ENCODE results near the gene KLHL41.
A peak's percentile ranks its signal among the peaks of the same experiment; 100 is the strongest.

Gene KLHL41

GRCh38 chr2:169480079-169480465 lies 29.4 kb upstream of the KLHL41 start:
- TF ChIP-seq CTCF (conservative IDR thresholded peaks at IDR 0.05; ENCODE audit: low read length) = no peak
- H3K4me3 ChIP-seq (ENCODE audit: low read length) = peak overlapping the region; percentile 83
- DNase-seq (ENCODE audit: low read depth) = peak; percentile 8

GRCh38 chr2:169485650-169486138 lies 23.8 kb upstream of the KLHL41 start:
- DNase-seq (ENCODE audit: low read depth) = no peak
- H3K4me3 ChIP-seq (ENCODE audit: low read length) = no peak overlapping the region
- TF ChIP-seq CTCF (conservative IDR thresholded peaks at IDR 0.05; ENCODE audit: low read length) = no peak

GRCh38 chr2:169486487-169486886 lies 23.0 kb upstream of the KLHL41 start:
- DNase-seq (ENCODE audit: low read depth) = no peak
- no peak for TF ChIP-seq CTCF (conservative IDR thresholded peaks at IDR 0.05; ENCODE audit: low read length)
- H3K4me3 ChIP-seq (ENCODE audit: low read length) = no peak overlapping the region

- DNase-seq (ENCODE audit: low read depth) = no peak
- TF ChIP-seq CTCF (conservative IDR thresholded peaks at IDR 0.05; ENCODE audit: low read length) = no peak
- no peak overlapping the region for H3K4me3 ChIP-seq (ENCODE audit: low read length)
Measured at GRCh38 chr2:169490834-169491233, 18.7 kb upstream of the KLHL41 start.

GRCh38 chr2:169491378-169491777 lies 18.1 kb upstream of the KLHL41 start:
- H3K4me3 ChIP-seq (ENCODE audit: low read length) = no peak overlapping the region
- no peak for DNase-seq (ENCODE audit: low read depth)
- TF ChIP-seq CTCF (conservative IDR thresholded peaks at IDR 0.05; ENCODE audit: low read length) = no peak

GRCh38 chr2:169493360-169493759 lies 16.1 kb upstream of the KLHL41 start:
- no peak for TF ChIP-seq CTCF (conservative IDR thresholded peaks at IDR 0.05; ENCODE audit: low read length)
- H3K4me3 ChIP-seq (ENCODE audit: low read length) = no peak overlapping the region
- DNase-seq (ENCODE audit: low read depth) = no peak

DNA sequence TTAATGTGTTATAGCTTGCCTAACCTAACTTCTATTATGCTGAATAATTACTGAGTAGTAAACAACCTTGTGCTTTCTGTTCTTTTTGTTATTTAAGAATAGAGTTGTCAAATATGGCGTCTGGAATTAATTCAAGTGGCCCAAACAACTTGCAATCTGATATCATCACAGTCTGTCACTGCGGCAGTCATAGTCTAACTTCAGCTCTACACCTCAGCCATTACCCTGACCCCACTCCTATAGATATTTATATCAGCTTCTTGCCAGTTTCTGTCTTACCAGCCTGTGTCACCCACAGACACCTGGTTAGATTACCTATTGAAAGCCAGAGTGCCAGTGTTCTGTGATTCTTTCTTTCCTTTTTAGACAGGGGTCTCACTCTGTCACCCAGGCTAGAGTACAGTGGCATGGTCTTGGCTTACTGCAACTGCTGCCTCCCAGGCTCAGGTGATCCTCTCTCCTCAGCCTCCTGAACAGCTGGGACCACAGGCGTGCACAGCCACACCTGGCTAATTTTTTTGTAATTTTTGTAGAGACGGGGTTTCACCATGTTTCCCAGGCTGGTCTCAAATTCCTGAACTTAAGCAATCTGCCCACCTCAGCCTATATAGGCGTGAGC lies 14.1 kb upstream of the KLHL41 start:
- H3K4me3 ChIP-seq (ENCODE audit: low read length) = no peak overlapping the region
- TF ChIP-seq CTCF (conservative IDR thresholded peaks at IDR 0.05; ENCODE audit: low read length) = no peak
- DNase-seq (ENCODE audit: low read depth) = no peak
